Activated CD4-positive, alpha-beta T cell treated with anti-CD3 and anti-CD28 coated beads, Interleukin-2, amount 50 U/mL, for 24 hours (primary cell): Measurements from ENCODE around the gene RACGAP1.

Experiments
- DNase-seq, 2 donors: peaks; one replicate each; pipeline ENCODE4 v3.0.0-alpha.2; 2020; ENCODE audit warnings: low read depth in 1 of 2, low spot score in 1 of 2

RACGAP1 gene

GRCh38 chr12:49957570-49957967, 67.7 kb downstream of the RACGAP1 start:
- no peak for DNase-seq

GRCh38 chr12:49956663-49957569, 68.4 kb downstream of the RACGAP1 start:
- DNase-seq: no peak

GRCh38 chr12:49955899-49956662, 69.2 kb downstream of the RACGAP1 start:
- DNase-seq: no peak

GRCh38 chr12:49954863-49955830, 70.1 kb downstream of the RACGAP1 start:
- DNase-seq: no peak

GRCh38 chr12:49953961-49954846, 71.1 kb downstream of the RACGAP1 start:
- no peak for DNase-seq

- no peak for DNase-seq
Measured at GRCh38 chr12:49953151-49953550, 72.1 kb downstream of the RACGAP1 start.

GRCh38 chr12:49952391-49953055, 72.8 kb downstream of the RACGAP1 start:
- no peak for DNase-seq

- no peak for DNase-seq
Measured at GRCh38 chr12:49951411-49952240, 73.7 kb downstream of the RACGAP1 start.

- DNase-seq: no peak
Measured at GRCh38 chr12:49950273-49951251, 74.7 kb downstream of the RACGAP1 start, which contains the start of gene AQP2. TSS of gene AQP2 (plus strand) at chr12:49950737. CDS start at chr12:49950831, 94 bp downstream.

- no peak for DNase-seq
Measured at GRCh38 chr12:49949866-49950265, 75.4 kb downstream of the RACGAP1 start.

- DNase-seq: no peak
Measured at GRCh38 chr12:49948866-49949845, 76.1 kb downstream of the RACGAP1 start.

GRCh38 chr12:49947593-49948226, 77.6 kb downstream of the RACGAP1 start:
- DNase-seq: no peak

- no peak for DNase-seq
Measured at GRCh38 chr12:49946497-49946896, 78.8 kb downstream of the RACGAP1 start.

GRCh38 chr12:49946086-49946485, 79.2 kb downstream of the RACGAP1 start:
- no peak for DNase-seq

GRCh38 chr12:49945394-49946080, 79.8 kb downstream of the RACGAP1 start:
- peak; percentile 77 to 81 for DNase-seq
